SKM-1 (cell line): ENCODE data around the gene CIDEB.

Experiments used
- DNase-seq: peaks from one replicate; lab custom pipeline; 2025; ENCODE audit not compliant: unreplicated experiment; lab: John Stamatoyannopoulos, UW

The CIDEB gene

DNA sequence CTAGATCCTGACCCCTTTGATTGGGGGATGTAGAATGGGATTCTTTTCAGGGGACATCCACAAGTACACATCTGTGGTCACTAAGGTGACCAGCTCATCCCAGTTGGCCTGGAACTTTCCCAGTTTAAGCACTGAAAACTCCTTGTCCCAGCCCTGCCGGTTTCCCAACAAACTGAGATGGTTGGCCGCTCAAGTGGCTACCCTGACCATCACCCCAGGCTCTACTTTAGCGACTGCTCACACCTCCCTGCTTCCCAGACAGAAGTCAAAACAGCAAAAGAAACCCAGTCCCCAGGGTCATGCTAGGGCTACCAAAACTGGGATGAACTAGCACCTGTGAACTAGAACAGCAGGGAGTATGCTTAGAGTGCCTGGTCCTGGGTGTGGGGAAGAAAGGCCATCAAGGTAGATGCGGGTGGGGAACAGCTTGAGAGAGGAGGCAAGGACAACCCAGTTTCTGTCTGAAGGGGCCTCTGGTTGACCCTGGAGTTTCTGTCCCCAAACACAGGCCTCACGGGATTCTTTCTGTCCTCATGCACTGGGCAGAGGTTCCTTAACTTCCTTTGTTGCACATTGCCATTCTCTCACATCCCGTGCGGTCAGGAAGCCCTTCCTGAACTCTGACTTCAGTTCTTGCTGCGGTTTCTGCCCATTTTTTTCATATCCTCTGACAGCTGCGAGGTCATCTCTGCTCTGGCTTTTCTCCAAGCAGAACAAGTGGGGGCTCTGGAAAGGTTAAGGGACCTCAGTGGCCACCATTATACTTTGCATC, 5.1 kb upstream of the CIDEB start:
- peak; percentile 46 for DNase-seq

DNA sequence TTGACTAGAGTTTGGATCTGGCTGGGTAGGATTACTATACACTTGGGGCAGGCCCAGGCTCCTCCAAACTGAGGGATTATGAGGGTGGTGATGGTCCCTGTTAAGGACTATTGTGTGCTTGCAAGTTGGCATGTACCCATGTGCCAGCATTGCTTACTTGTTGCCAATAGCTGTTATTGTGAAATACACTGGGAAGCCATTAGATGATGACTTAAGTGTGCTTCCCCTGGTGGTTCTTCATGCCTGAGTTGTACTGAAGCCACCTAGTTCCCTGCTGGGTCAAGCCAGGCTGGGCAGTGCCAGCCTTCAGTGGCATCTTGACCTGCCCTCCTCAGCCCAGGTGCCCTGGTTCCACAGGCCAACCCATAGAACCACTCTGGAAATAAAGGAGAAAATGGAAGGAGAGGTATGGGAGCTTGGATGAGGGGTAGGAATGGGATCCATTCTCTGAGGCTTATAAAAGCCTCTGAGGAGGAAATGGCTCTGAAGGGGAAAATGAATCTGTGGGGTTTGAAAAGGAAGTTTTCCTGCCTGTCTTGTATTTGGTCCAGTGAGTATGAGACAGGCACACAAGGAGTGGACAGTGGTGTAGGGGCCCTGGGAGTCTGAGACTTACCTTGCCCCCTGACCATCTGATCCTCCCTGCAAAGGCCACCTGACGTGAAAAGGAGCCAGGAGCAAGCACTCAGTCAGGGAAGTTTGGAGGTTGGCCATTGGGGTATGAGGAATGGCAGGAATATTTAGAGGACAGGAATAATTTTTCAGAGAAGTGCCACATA, 4.2 kb upstream of the CIDEB start:
- DNase-seq, result no peak

DNA sequence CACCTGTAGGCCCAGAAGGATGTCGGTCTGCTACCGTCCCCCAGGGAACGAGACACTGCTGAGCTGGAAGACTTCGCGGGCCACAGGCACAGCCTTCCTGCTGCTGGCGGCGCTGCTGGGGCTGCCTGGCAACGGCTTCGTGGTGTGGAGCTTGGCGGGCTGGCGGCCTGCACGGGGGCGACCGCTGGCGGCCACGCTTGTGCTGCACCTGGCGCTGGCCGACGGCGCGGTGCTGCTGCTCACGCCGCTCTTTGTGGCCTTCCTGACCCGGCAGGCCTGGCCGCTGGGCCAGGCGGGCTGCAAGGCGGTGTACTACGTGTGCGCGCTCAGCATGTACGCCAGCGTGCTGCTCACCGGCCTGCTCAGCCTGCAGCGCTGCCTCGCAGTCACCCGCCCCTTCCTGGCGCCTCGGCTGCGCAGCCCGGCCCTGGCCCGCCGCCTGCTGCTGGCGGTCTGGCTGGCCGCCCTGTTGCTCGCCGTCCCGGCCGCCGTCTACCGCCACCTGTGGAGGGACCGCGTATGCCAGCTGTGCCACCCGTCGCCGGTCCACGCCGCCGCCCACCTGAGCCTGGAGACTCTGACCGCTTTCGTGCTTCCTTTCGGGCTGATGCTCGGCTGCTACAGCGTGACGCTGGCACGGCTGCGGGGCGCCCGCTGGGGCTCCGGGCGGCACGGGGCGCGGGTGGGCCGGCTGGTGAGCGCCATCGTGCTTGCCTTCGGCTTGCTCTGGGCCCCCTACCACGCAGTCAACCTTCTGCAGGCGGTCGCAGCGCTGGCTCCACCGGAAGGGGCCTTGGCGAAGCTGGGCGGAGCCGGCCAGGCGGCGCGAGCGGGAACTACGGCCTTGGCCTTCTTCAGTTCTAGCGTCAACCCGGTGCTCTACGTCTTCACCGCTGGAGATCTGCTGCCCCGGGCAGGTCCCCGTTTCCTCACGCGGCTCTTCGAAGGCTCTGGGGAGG, 3.1 kb upstream of the CIDEB start, which contains the start of gene LTB4R:
TSS of gene LTB4R (plus strand) at position 857 of the 959 bp plus-strand sequence. CDS start 4,150 bp downstream, outside the sequence.
- no peak for DNase-seq

- DNase-seq, result no peak
Measured at GRCh38 chr14:24310265-24310645, 2.5 kb upstream of the CIDEB start.

- no peak for DNase-seq
Measured at GRCh38 chr14:24309538-24310264, 1.9 kb upstream of the CIDEB start, which contains the start of gene LTB4R2. LTB4R2 (plus strand) TSS chr14:24310140; CDS start chr14:24310665, 525 bp downstream.

DNA sequence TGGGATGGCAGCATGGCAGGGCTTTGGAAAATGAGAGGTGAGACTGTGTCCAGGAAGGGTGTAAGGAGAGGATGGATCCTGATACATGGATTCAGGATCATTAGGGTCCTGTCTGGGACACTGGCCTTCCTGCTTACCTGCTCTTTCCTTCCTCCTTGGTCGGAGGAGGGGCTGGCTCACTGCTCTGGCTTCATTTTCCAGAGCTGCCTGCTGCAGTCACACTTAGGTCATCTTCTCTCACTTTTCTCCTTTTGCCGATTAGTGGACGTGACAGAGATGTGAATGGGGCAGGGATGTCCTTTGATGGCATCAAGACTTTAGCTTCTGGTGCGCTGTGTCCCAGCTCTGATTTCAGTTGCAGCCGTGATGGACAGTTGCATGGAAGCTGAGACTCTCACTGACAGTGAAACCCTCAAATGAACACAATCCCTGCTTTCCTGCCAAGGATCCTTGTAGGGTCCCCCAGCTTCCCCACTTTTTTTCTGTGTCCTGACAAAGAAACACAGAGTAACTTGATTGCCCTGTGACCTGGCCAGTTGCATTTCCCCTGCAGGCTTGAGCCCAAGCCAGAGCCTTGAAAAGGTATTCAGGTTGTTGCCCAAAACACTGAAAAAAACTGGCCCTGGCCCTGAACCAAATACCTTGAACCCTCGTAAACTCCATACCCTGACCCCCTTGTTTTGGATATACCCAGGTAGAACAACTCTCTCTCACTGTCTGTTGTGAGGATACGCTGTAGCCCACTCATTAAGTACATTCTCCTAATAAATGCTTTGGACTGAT, 756 bp upstream of the CIDEB start:
- DNase-seq, result no peak

GRCh38 chr14:24307156-24307574, 612 bp downstream of the CIDEB start:
- no peak for DNase-seq

GRCh38 chr14:24304019-24304387, 3.8 kb downstream of the CIDEB start:
- no peak for DNase-seq

DNA sequence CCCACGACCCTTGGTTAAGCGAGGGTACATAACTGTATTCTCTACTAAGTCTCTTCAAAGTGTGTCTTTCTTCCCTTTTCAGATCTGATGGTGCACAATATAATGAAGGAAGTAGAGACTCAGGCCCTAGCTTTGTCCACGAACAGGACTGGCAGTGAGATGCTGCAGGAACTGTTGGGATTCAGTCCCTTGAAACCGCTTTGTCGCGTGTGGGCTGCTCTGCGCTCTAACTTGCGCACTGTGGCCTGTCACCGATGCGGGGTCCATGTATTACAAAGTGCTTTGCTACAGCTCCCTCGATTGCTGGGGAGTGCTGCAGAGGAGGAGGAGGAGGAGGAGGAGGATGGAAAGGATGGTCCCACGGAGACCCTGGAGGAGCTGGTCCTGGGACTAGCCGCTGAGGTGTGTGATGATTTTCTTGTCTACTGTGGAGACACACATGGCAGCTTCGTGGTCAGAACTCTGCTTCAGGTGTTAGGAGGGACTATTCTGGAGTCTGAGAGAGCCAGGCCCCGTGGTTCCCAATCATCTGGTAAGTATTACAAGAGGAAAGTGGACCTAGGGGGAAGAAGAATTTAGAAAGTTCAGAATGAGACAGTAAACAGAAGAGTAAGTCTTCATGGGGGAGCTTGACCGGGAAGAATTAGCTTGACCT, 7.3 kb downstream of the CIDEB start:
- no peak for DNase-seq

DNA sequence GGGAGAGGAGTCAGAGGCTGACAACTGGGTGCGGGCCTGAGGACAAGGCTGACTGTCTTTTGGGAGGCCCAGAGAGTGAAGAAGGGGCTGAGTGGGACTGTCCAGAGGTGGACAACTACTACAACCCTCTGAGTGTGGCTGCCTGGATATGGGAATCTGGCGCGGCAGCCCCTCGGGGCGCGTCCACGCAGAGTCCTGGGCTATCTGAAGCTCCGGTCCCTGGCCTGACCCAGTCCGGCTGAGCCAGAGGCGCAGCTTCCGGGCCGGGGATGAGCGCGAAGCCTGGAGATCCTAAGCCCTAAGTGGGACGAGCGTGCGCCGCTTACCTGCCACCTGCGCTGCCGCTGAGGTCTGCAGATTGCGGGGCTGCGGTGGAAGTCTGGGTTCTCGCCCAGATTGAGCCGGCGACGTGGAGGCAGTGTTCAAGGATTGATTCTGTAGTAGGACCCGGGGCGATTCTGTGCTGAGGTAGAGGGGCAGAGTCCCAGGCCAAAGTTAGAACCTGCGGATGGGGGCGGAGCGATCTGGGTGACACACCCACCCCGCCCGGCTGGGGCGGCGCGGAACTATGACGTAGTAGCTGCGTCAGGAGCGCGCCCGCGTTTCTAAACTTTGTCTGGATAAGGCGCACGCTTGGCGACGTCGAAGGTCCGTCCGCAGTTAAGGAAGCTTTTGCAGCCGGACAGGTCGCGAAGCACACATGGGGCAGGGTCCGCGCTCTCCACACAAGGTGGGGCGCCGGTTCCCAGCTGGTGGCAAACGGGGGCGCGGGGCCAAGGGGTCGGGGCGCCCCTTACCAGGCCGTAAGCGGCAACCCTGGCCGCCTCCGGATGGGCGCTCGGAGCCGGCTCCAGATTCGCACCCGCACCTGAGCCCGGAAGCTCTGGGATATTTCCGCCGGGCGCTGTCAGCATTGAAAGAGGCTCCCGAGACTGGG, 8.3 kb downstream of the CIDEB start, which contains the start of the genes DHRS1 and NOP9:
TSS of gene DHRS1 (minus strand) at position 526 of the 937 bp plus-strand sequence. CDS start 674 bp downstream, outside the sequence.
TSS of gene NOP9 (plus strand) at position 596 of the 937 bp plus-strand sequence. CDS start at position 701, 105 bp downstream.
- peak; percentile 14 for DNase-seq

GRCh38 chr14:24298892-24299254, 8.9 kb downstream of the CIDEB start:
- DNase-seq, result no peak

GRCh38 chr14:24297190-24297964, 10.4 kb downstream of the CIDEB start:
- DNase-seq, result no peak

DNA sequence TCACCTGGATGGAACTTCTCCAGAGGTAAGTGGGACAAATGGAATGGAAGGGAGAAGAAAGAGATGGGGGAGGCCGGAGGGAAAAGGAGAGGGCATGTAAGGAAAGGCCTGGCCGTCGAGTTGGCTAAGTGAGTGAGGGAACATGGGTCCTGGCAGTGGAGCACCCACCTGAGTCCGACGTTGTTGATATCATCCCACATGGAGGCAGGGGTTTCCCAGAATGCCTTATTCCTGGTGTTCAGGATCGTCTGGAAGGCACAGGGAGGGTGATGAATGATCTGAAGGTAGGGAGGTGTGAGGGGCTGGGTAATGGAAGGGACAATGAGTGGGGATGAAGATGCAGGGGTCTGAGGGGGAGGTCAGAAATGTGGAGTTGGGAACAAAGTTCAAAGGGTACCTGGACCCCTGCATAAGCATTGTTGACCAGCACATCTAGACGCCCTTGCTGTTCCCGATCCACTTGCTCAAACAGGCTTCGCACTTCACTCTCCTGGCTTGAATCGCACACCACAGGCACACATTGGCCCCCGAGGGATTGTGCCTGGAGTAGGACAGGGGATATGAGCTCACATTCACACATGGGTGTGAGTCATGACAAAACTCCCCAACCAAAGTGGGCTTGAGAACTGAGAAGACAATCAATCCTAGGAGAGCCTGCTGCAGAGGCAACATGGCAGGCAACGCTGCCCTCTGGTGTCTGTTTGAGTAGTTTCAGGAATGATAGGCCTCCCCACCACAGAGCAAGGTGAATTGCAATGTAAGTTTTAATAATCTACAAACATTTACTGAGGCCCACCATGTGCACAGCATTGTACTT, 11.2 kb downstream of the CIDEB start:
- DNase-seq, result no peak

DNA sequence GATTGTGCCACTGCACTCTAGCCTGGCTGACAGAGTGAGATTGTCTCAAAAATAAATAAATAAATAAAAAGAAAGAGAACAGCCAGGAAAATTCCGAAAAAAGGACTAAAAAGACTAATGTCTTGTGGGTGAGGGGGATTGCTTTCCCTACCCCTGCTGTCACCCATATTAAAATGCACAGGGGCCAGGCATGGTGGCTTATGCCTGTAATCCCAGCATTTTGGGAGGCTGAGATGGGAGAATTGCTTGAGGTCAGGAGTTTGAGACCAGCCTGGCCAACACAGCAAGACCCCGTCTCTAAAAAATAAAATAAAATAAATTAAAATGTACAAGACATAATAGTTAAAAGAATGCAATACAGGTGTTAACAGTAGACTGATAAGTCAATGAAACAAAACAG, 14.3 kb downstream of the CIDEB start:
- DNase-seq, result no peak

DNA sequence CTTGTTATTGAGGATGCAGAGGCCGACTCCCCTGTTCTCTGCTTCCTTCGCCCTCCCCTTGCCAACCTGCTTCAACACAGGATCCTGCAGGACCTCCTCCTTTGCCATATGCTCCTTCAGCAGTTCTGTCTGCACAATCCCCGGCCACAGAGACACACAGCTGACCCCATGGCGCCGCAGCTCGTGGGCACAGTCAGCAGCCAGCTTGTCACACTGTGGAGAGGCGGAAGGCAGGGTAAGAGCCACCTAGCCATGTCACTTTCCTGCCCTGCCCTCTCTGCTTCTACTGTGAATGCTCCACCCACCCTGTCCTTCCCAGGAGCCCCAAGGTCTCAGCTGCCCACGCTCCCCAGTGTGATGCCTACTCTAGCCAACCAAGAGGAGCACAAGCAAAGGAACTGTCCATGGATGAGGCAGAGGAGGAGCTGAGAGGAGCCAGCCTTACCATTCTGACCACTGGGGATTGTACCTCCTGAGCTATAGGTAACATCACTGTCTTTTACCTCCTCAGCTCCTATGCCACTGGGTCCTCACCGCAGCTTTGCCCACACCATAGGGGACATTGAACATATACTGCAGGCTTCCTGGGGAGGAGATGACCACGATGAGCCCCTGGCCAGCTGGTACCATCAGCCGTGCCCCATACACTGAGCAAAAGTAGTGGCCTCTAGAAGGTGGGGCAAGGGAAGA, 15.5 kb downstream of the CIDEB start:
- DNase-seq, result no peak
